SIG-M5 (cell line): Measurements from ENCODE around the gene GP5.

ENCODE experiments used
- DNase-seq: peaks from one replicate; lab custom pipeline; 2025; lab: John Stamatoyannopoulos, UW

GP5 gene

GRCh38 chr3:194399166-194399565 is at the start of gene GP5:
GP5 (minus strand) TSS chr3:194399266; CDS start chr3:194398282, 984 bp downstream.
- no peak for DNase-seq

- DNase-seq, result no peak
Observed at GRCh38 chr3:194447657-194448056, 48.6 kb upstream of the GP5 start.

- DNase-seq, result no peak
Observed at GRCh38 chr3:194447161-194447560, 48.1 kb upstream of the GP5 start.

- no peak for DNase-seq
Observed at GRCh38 chr3:194446754-194447153, 47.7 kb upstream of the GP5 start.

GRCh38 chr3:194446172-194446571 is 47.1 kb upstream of the GP5 start:
- DNase-seq, result no peak

- DNase-seq, result no peak
Observed at GRCh38 chr3:194443901-194444300, 44.8 kb upstream of the GP5 start.

- DNase-seq, result no peak
Observed at GRCh38 chr3:194440756-194441155, 41.7 kb upstream of the GP5 start.

GRCh38 chr3:194439881-194440550 is 41.0 kb upstream of the GP5 start:
- no peak for DNase-seq

- DNase-seq, result no peak
Observed at GRCh38 chr3:194434503-194434902, 35.4 kb upstream of the GP5 start.

- no peak for DNase-seq
Observed at GRCh38 chr3:194431554-194431953, 32.5 kb upstream of the GP5 start.

- no peak for DNase-seq
Observed at GRCh38 chr3:194425399-194425798, 26.3 kb upstream of the GP5 start.

- no peak for DNase-seq
Observed at GRCh38 chr3:194424953-194425352, 25.9 kb upstream of the GP5 start.

- DNase-seq, result no peak
Observed at GRCh38 chr3:194424373-194424772, 25.3 kb upstream of the GP5 start.

GRCh38 chr3:194423317-194423716 is 24.3 kb upstream of the GP5 start:
- no peak for DNase-seq

GRCh38 chr3:194422188-194422587 is 23.1 kb upstream of the GP5 start:
- DNase-seq, result no peak

- no peak for DNase-seq
Observed at GRCh38 chr3:194418671-194419070, 19.6 kb upstream of the GP5 start.

GRCh38 chr3:194407423-194407822 is 8.4 kb upstream of the GP5 start:
- DNase-seq, result no peak

GRCh38 chr3:194405766-194406165 is 6.7 kb upstream of the GP5 start:
- no peak for DNase-seq

- no peak for DNase-seq
Observed at GRCh38 chr3:194404365-194405140, 5.5 kb upstream of the GP5 start.

GRCh38 chr3:194401868-194402329 is 2.8 kb upstream of the GP5 start:
- no peak for DNase-seq

GRCh38 chr3:194401346-194401745 is 2.3 kb upstream of the GP5 start:
- no peak for DNase-seq

- DNase-seq, result no peak
Observed at GRCh38 chr3:194399874-194400411, 877 bp upstream of the GP5 start.

GRCh38 chr3:194397757-194398312 is 1.2 kb downstream of the GP5 start:
- no peak for DNase-seq
